K562 (cell line): Measurements from ENCODE around the gene FKBP2. TPM values are rescaled to one million over a fixed set of nuclear protein-coding genes. Genes with fewer than 3 reads are reported as not detected.
A peak's percentile ranks its signal among the peaks of the same experiment; 100 is the strongest.

ENCODE experiments used
- ATAC-seq: fragments of 200-7000 bp; cut with Tn5 transposase; 3 replicates; pipeline ENCODE4 v1.9.1; 2020; ENCODE audit warnings: moderate library complexity
- BruUV-seq: library from RNA; stranded (reverse); fragments of 400-500 nt; replicated peaks from 2 replicates; lab custom pipeline; 2021; lab: Mats Ljungman, UMichigan
- CTCF ChIA-PET: fragments of 300-600 bp; formaldehyde crosslinking; extraction: SDS; loops from one replicate; lab custom pipeline; 2021; ENCODE audit warnings: low intra/inter-chr PET ratio; lab: Yijun Ruan, JAX
- POLR2A ChIA-PET: fragments of 300-600, 350-650 bp; sonication (Branson Sonifier 250); formaldehyde crosslinking; extraction: SDS; loops from one replicate; lab custom pipeline; 2021; ENCODE audit warnings: antibody characterized with exemption, inconsistent platforms; lab: Yijun Ruan, JAX
- DNase-seq, 4 experiments: peaks; one replicate each; pipeline versions ENCODE4 v3.0.0 to v3.0.0-alpha.2; 2011 to 2018; ENCODE audit warnings: low spot score in 3 of 4, mixed read lengths in 3 of 4; ENCODE audit errors: extremely low read depth in 1 of 4
- FAIRE-seq: peaks from 2 replicates; lab custom pipeline; 2011; peaks lifted over from hg19 to GRCh38; lab: Jason Lieb, UNC
- H2AFZ ChIP-seq: 2 replicates; pipeline ENCODE4 v1.6.0; 2011; ENCODE audit warnings: low read depth, low read length, control low read depth, inconsistent platforms
- H3K27ac ChIP-seq: fragments of 200-600 bp; 3 replicates; pipeline ENCODE4 v1.8.0; 2011; ENCODE audit warnings: low read depth, mild to moderate bottlenecking, control low read depth, inconsistent platforms, low read length, moderate library complexity, mixed read lengths; ENCODE audit errors: extremely low read depth
- H3K27me3 ChIP-seq, 2 experiments: fragments of 300-600 bp in 1 of 2; 2 replicates in 1 of 2; 3 replicates in 1 of 2; pipeline versions ENCODE4 v1.6.0 to v1.8.0; 2011; ENCODE audit warnings: inconsistent platforms in 2 of 2, low read length in 2 of 2, mild to moderate bottlenecking in 1 of 2, mixed read lengths in 1 of 2, moderate library complexity in 1 of 2; ENCODE audit not compliant: control insufficient read depth in 2 of 2, insufficient read depth in 2 of 2
- H3K36me3 ChIP-seq: fragments of 300-600 bp; 3 replicates; pipeline ENCODE4 v1.8.0; 2011; ENCODE audit warnings: mild to moderate bottlenecking, low read length, inconsistent platforms; ENCODE audit not compliant: control insufficient read depth, insufficient read depth
- H3K4me1 ChIP-seq, 2 experiments: fragments of 200-600 bp in 1 of 2; replicated peaks in 1 of 2; 2 replicates in 1 of 2; 3 replicates in 1 of 2; pipeline versions ENCODE4 v1.5.1 to v1.8.0; 2011; ENCODE audit warnings: inconsistent platforms in 2 of 2, low read length in 2 of 2, mild to moderate bottlenecking in 1 of 2, mixed read lengths in 1 of 2, moderate library complexity in 1 of 2; ENCODE audit not compliant: control insufficient read depth in 2 of 2, insufficient read depth in 2 of 2
- H3K4me2 ChIP-seq: 2 replicates; pipeline ENCODE4 v1.6.1; 2011; ENCODE audit warnings: low read length, control low read depth, inconsistent platforms, mixed read lengths; ENCODE audit not compliant: insufficient read depth
- H3K4me3 ChIP-seq: fragments of 200-600 bp; sonication (generic), shearing (Covaris generic); 2 replicates; pipeline ENCODE4 v1.5.1; 2016; ENCODE audit warnings: control low read depth, inconsistent platforms
- H3K79me2 ChIP-seq: fragments of 200-600 bp; 3 replicates; pipeline ENCODE4 v1.8.0; 2011; ENCODE audit warnings: low read length, inconsistent platforms; ENCODE audit not compliant: control insufficient read depth, insufficient read depth
- H3K9ac ChIP-seq, 2 experiments: 2 replicates each; pipeline versions ENCODE4 v1.6.0 to v1.6.1; 2011; ENCODE audit warnings: low read depth in 2 of 2, low read length in 2 of 2, control low read depth in 1 of 2, inconsistent platforms in 1 of 2, mild to moderate bottlenecking in 1 of 2, mixed read lengths in 1 of 2; ENCODE audit not compliant: insufficient read depth in 1 of 2
- H3K9me1 ChIP-seq: one replicate; pipeline ENCODE4 v1.6.0; 2011; ENCODE audit warnings: inconsistent platforms, mild to moderate bottlenecking, low read length, moderate library complexity; ENCODE audit not compliant: control insufficient read depth, insufficient read depth
- H3K9me3 ChIP-seq: replicated peaks from 2 replicates; pipeline ENCODE4 v1.5.1; 2011; ENCODE audit warnings: low read depth, low read length, inconsistent platforms; ENCODE audit not compliant: control insufficient read depth, insufficient read depth
- H4K20me1 ChIP-seq: replicated peaks from 2 replicates; pipeline ENCODE4 v1.6.1; 2011; ENCODE audit warnings: low read length, inconsistent platforms, mixed read lengths; ENCODE audit not compliant: control insufficient read depth, insufficient read depth
- ESRRB ChIP-seq: fragments of 250-450 bp; sonication (Bioruptor Pico); IDR thresholded peaks from 2 replicates; pipeline ENCODE4 v1.5.0; 2020; ENCODE audit warnings: mild to moderate bottlenecking, moderate library complexity, borderline replicate concordance
- EWSR1 ChIP-seq: fragments of 450-650 bp; IDR thresholded peaks from 2 replicates; pipeline ENCODE4 v1.6.1; 2018; ENCODE audit warnings: borderline replicate concordance, mild to moderate bottlenecking, low read depth, moderate library complexity; ENCODE audit not compliant: partially characterized antibody
- PML ChIP-seq: IDR thresholded peaks from 2 replicates; pipeline ENCODE4 v1.6.1; 2012; ENCODE audit warnings: low read length, inconsistent platforms
- SIRT6 ChIP-seq: IDR thresholded peaks from one replicate; pipeline ENCODE4 v1.6.1; 2012; ENCODE audit warnings: low read depth, mild to moderate bottlenecking, control low read depth, inconsistent platforms, low read length, moderate library complexity
- SMAD1 ChIP-seq: fragments of 150-350 bp; IDR thresholded peaks from 2 replicates; pipeline ENCODE4 v1.6.1; 2014; ENCODE audit warnings: low read length, low read depth; ENCODE audit not compliant: partially characterized antibody
- SMAD4 ChIP-seq: fragments of 250-450 bp; sonication (Bioruptor Pico); conservative IDR thresholded peaks from 2 replicates; pipeline ENCODE4 v1.8.0; 2021; ENCODE audit warnings: inconsistent platforms, mild to moderate bottlenecking, moderate library complexity
- SMARCC2 ChIP-seq: fragments of 450-650 bp; IDR thresholded peaks from 2 replicates; pipeline ENCODE4 v1.6.1; 2017; ENCODE audit warnings: antibody characterized with exemption, moderate library complexity, mild to moderate bottlenecking, low read depth
- TAF1 ChIP-seq: IDR thresholded peaks from 2 replicates; pipeline ENCODE4 v1.6.1; 2011; ENCODE audit warnings: mild to moderate bottlenecking, low read length, moderate library complexity; ENCODE audit not compliant: insufficient read depth, control insufficient read depth, severe bottlenecking; ENCODE audit errors: extremely low read depth
- XRCC4 ChIP-seq: IDR thresholded peaks from one replicate; pipeline ENCODE4 v1.6.1; 2011; ENCODE audit not compliant: insufficient read depth, insufficient read length; ENCODE audit errors: extremely low read depth
- ZNF274 ChIP-seq: IDR thresholded peaks from 2 replicates; pipeline ENCODE4 v1.6.1; 2011; ENCODE audit warnings: low read depth, mild to moderate bottlenecking, low read length, moderate library complexity, borderline replicate concordance
- ZNF436 ChIP-seq: fragments of 250-450, 450-650 bp; sonication (Bioruptor Pico); formaldehyde crosslinking; IDR thresholded peaks from 2 replicates; pipeline ENCODE4 v1.7.0; 2020; ENCODE audit warnings: mild to moderate bottlenecking
- ZNF445 ChIP-seq: fragments of 250-450 bp; sonication (Bioruptor Pico); IDR thresholded peaks from 2 replicates; pipeline ENCODE4 v1.4.0; 2020; ENCODE audit warnings: low read depth, mild to moderate bottlenecking, moderate library complexity
- ZNF79 ChIP-seq: fragments of 250-450 bp; sonication (Bioruptor Pico); IDR thresholded peaks from 2 replicates; pipeline ENCODE4 v1.4.0; 2020; ENCODE audit warnings: low read depth, mild to moderate bottlenecking, moderate library complexity
- WGBS: fragments of 100-300 bp; shearing (Covaris generic); methylation state at CpG from one replicate; pipeline ENCODE4 v1.1.6; 2016; ENCODE audit warnings: low coverage, mixed read lengths; ENCODE audit not compliant: insufficient coverage; ENCODE audit errors: missing lambda C conversion rate; 5-methylcytosine and 5-hydroxymethylcytosine counted together
- in situ Hi-C: fragments of 300-500 bp; cut with MboI; formaldehyde crosslinking; loops from 4 replicates; pipeline ENCODE4 v1.15.0; 2018; ENCODE audit warnings: inconsistent platforms, mixed read lengths
- intact Hi-C: fragments of 100-400 bp; cut with micrococcal nuclease; formaldehyde crosslinking; loops from 2 replicates; pipeline ENCODE4 v1.14.2; 2022
- polyA plus RNA-seq, 8 experiments: library from polyadenylated mRNA; depleted of rRNA in 4 of 8; stranded (reverse) in 5 of 8; unstranded in 3 of 8; fragments of >200 nt; fragmentation: Nextera tagmentation in 2 of 8; fragmentation: Illumina TruSeq in 1 of 8; extraction: Ambion mirVana in 2 of 8; extraction: Trizol in 1 of 8; gene quantifications; 2 replicates each; pipeline versions ENCODE4 v1.2.1 to v1.2.3, GENCODE V29; 2011 to 2014; ENCODE audit warnings: inconsistent platforms in 1 of 8, missing spikeins in 1 of 8
- total RNA-seq, 7 experiments: library from RNA; depleted of rRNA in 6 of 7; stranded (reverse); fragments of >200 nt in 6 of 7; fragmentation: Illumina TruSeq in 2 of 7; extraction: Trizol in 2 of 7; gene quantifications; 2 replicates each; pipeline versions ENCODE4 v1.2.1 to v1.2.3, GENCODE V29; 2011 to 2021; ENCODE audit warnings: low replicate concordance in 1 of 7
- TF ChIP-seq, protein P1 (sequence below): sonication (generic); formaldehyde crosslinking; IDR thresholded peaks from 2 replicates; pipeline ENCODE4 v1.4.0; 2020; ENCODE audit warnings: mild to moderate bottlenecking, missing genetic modification reagents

The FKBP2 gene
- total and polyA plus RNA-seq, 9 of the 15 experiments (the other 6 are each of a cell fraction or from before 2014, with no cell fraction given) = 3.5 to 151 (median 58.1) TPM

GRCh38 chr11:64251016-64251752 lies 10.3 kb downstream of the FKBP2 start, which contains the start of gene PLCB3:
TSS of gene PLCB3 (plus strand) at chr11:64251530. CDS start at chr11:64251650, 120 bp downstream.
- Histone ChIP-seq H3K9ac (peak within 1 kb of the TSS; percentile 84 to 95), H3K9me3 (no peaks in the 10 kb centered on the region), H3K4me1 (peaks cover 30 to 87% of the 10 kb centered on the region in 2 experiments), H2AFZ (peak within 1 kb of the TSS; percentile 94), H3K9me1 (no peaks in the 10 kb centered on the region), H3K27me3 (no peaks in the 10 kb centered on the region), H3K4me2 (peak within 1 kb of the TSS; percentile 88), H3K79me2 (peaks cover 29% of the 10 kb centered on the region), H4K20me1 (peaks cover 7% of the 10 kb centered on the region), H3K36me3 (peaks cover 32% of the 10 kb centered on the region; the same call in 2 of the 3 replicates), H3K4me3 (peak within 1 kb of the TSS; percentile 87), H3K27ac (peak within 1 kb of the TSS; percentile 80)
- DNase-seq (peak; percentile 60 to 92 (median 84)), ATAC-seq (peak; percentile 60), FAIRE-seq (no peak)
- in situ Hi-C loops (no loop called here), intact Hi-C loops (no loop called here)
- BruUV-seq = TSS peak; percentile 49
- POLR2A ChIA-PET = interaction anchor here (1.0 to 7.8 kb wide), 6 partner anchors 8 to 45 kb away, joined by 3 to 58 read pairs (median 7); partner anchors contain the start of gene FERMT3
- 0% methylated on average over 25 of the region's 75 CpGs for WGBS
- CTCF ChIA-PET = interaction anchor here (0.6 to 0.7 kb wide), 2 partner anchors 49 to 1345 kb away, joined by 3 read pairs; partner anchors contain the start of gene CATSPERZ
- TF ChIP-seq ZNF274 = no peak
- TF ChIP-seq XRCC4 = no peak
- peak; percentile 78 for TF ChIP-seq TAF1
- no peak for TF ChIP-seq SMARCC2
- no peak for TF ChIP-seq ESRRB (CRISPR knock-in tag)
- TF ChIP-seq ZNF445 (CRISPR knock-in tag) = no peak
- TF ChIP-seq SMAD4 (CRISPR knock-in tag) = peak; percentile 59; the same call in 1 of the 2 replicates
- TF ChIP-seq ZNF79 (CRISPR knock-in tag) = no peak
- no peak for TF ChIP-seq EWSR1
- no peak for TF ChIP-seq SIRT6
- TF ChIP-seq, protein P1, sequence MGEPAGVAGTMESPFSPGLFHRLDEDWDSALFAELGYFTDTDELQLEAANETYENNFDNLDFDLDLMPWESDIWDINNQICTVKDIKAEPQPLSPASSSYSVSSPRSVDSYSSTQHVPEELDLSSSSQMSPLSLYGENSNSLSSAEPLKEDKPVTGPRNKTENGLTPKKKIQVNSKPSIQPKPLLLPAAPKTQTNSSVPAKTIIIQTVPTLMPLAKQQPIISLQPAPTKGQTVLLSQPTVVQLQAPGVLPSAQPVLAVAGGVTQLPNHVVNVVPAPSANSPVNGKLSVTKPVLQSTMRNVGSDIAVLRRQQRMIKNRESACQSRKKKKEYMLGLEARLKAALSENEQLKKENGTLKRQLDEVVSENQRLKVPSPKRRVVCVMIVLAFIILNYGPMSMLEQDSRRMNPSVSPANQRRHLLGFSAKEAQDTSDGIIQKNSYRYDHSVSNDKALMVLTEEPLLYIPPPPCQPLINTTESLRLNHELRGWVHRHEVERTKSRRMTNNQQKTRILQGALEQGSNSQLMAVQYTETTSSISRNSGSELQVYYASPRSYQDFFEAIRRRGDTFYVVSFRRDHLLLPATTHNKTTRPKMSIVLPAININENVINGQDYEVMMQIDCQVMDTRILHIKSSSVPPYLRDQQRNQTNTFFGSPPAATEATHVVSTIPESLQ (CRISPR knock-in tag) = 0 out of 2 replicates have a peak, but pooled peaks have one; percentile 41
- no peak for TF ChIP-seq ZNF436 (CRISPR knock-in tag)
- TF ChIP-seq SMAD1 = no peak
- TF ChIP-seq PML = no peak
